ENCODE data around the gene CCN6.

CCN6 gene

DNA sequence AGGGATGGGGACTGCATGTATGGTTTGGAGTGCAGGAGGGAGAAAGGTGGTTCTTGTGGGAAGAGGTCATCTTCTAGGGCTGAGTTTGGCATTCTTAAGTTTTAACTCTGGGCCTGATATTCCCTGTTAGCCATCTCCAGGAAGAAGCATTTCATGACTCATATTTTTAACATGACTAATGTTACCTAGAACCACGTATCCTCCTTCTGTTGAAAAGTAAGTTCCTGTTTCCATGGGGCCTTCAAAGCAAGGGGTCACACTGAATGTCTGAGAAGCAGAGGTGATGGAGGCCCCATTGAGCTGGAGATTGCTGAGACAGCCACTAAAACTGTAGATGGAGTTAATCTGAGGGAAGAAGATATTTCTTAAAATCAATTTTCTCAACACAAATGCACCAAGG, 63.6 kb downstream of the CCN6 start:
- no peak for FAIRE-seq

DNA sequence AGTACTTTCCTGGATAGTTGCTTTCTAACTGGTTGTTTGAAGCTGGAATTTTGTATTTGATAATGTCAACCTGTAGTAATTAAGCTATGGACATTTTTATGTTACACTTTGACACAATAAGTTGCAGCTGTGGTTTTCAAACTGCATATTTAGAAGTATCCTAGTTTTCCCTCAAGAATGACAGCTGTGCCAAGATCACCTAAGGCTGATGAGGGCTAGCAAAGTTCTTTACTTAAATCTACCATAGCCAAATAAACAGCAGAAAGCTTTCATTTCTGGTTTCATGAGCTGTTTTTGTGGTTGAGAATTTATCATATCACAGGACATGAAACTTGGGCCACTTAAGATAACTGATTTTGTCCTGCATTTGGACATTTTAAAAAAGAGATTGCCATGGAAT, 64.1 kb downstream of the CCN6 start:
- FAIRE-seq = no peak
